A549 (cell line): ENCODE data around the gene TXNDC15. TPM values are rescaled to one million over a fixed set of nuclear protein-coding genes. Genes with fewer than 3 reads are reported as not detected.

Source experiments
- ATAC-seq, 2 experiments: fragments of 200-7000 bp in 1 of 2; fragments of >200 bp in 1 of 2; cut with Nextera tagmentation in 1 of 2; cut with Tn5 transposase in 1 of 2; 3 replicates each; pipeline versions ENCODE4 v1.8.0 to v1.9.1; 2018 to 2020; ENCODE audit warnings: mild to moderate bottlenecking in 1 of 2, moderate library complexity in 1 of 2
- CTCF ChIA-PET: fragments of 300-600 bp; sonication (Branson Sonifier 250); formaldehyde crosslinking; extraction: SDS; loops from one replicate; lab custom pipeline; 2021; ENCODE audit warnings: antibody characterized with exemption, inconsistent platforms; lab: Yijun Ruan, JAX
- POLR2A ChIA-PET: fragments of 350-600 bp; formaldehyde crosslinking; extraction: SDS; loops from one replicate; lab custom pipeline; 2021; ENCODE audit warnings: antibody characterized with exemption, inconsistent platforms; lab: Yijun Ruan, JAX
- DNase-seq, 2 experiments: peaks; one replicate each; pipeline versions ENCODE4 v3.0.0 to v3.0.0-alpha.2; 2011 to 2016; ENCODE audit warnings: low read depth in 1 of 2, low spot score in 1 of 2
- FAIRE-seq: peaks from 2 replicates; lab custom pipeline; 2011; peaks lifted over from hg19 to GRCh38; lab: Jason Lieb, UNC
- H3K27ac ChIP-seq, 2 experiments: fragments of >200 bp; sonication (Bioruptor Twin); formaldehyde crosslinking; 3 replicates each; pipeline ENCODE4 v1.5.1; 2016 to 2017
- H3K4me1 ChIP-seq: fragments of >200 bp; sonication (Bioruptor Twin); formaldehyde crosslinking; 3 replicates; pipeline ENCODE4 v1.6.1; 2016
- H3K4me2 ChIP-seq: fragments of >200 bp; sonication (Bioruptor Twin); formaldehyde crosslinking; 3 replicates; pipeline ENCODE4 v1.6.1; 2016
- H3K4me3 ChIP-seq: fragments of >200 bp; sonication (Bioruptor Twin); formaldehyde crosslinking; 3 replicates; pipeline ENCODE4 v1.5.1; 2016
- H3K9me3 ChIP-seq: fragments of >200 bp; sonication (Bioruptor Twin); formaldehyde crosslinking; 3 replicates; pipeline ENCODE4 v1.6.1; 2016
- CEBPB ChIP-seq, 2 experiments: fragments of >200 bp in 1 of 2; sonication (Bioruptor Twin) in 1 of 2; formaldehyde crosslinking in 1 of 2; IDR thresholded peaks; 2 replicates each; pipeline ENCODE4 v1.6.1; 2012 to 2016
- CTCF ChIP-seq: fragments of >200 bp; sonication (Bioruptor Twin); formaldehyde crosslinking; IDR thresholded peaks from 3 replicates; pipeline ENCODE4 v1.5.1; 2016
- PBX3 ChIP-seq: IDR thresholded peaks from 2 replicates; pipeline ENCODE4 v1.6.1; 2012
- RAD21 ChIP-seq, 2 experiments: fragments of >200 bp in 1 of 2; sonication (Bioruptor Twin) in 1 of 2; formaldehyde crosslinking in 1 of 2; IDR thresholded peaks in 1 of 2; conservative IDR thresholded peaks in 1 of 2; 2 replicates in 1 of 2; 3 replicates in 1 of 2; pipeline ENCODE4 v1.6.1; 2012 to 2018; ENCODE audit warnings: inconsistent platforms in 1 of 2
- REST ChIP-seq: fragments of 200-600 bp; sonication (generic); IDR thresholded peaks from 2 replicates; pipeline ENCODE4 v1.6.1; 2016; ENCODE audit warnings: antibody characterized with exemption, mild to moderate bottlenecking, moderate library complexity
- SMC3 ChIP-seq: fragments of >200 bp; sonication (Bioruptor Twin); formaldehyde crosslinking; IDR thresholded peaks from 3 replicates; pipeline ENCODE4 v1.6.1; 2018; ENCODE audit warnings: inconsistent platforms
- USF2 ChIP-seq: fragments of 450-650 bp; IDR thresholded peaks from 2 replicates; pipeline ENCODE4 v1.6.1; 2014; ENCODE audit warnings: antibody characterized with exemption
- ZSCAN20 ChIP-seq: fragments of 250-450 bp; sonication (Bioruptor Pico); IDR thresholded peaks from 2 replicates; pipeline ENCODE4 v1.8.0; 2022; ENCODE audit warnings: mild to moderate bottlenecking, moderate library complexity
- WGBS: methylation state at CpG from one replicate; pipeline ENCODE4 v1.1.6; 2017; ENCODE audit errors: missing lambda C conversion rate; 5-methylcytosine and 5-hydroxymethylcytosine counted together
- polyA plus RNA-seq, 4 experiments: library from polyadenylated mRNA; depleted of rRNA in 3 of 4; stranded (reverse); fragments of >200 nt; fragmentation: RNase III in 1 of 4; extraction: RNeasy Plus Mini Kit Qiagen cat#74134 plus additional on column Dnase treatment in 1 of 4; gene quantifications; 2 replicates in 3 of 4; 3 replicates in 1 of 4; pipeline ENCODE4 v1.2.3, GENCODE V29; 2011 to 2017

TXNDC15 gene
- polyA plus RNA-seq, 2 of the 4 experiments (the other 2 are of a cell fraction): 71.1 to 85.2 TPM

GRCh38 chr5:134851307-134851923 lies 22.8 kb upstream of the TXNDC15 start:
- no peak for FAIRE-seq
- peak in 1 of 2 experiments; percentile 57 for DNase-seq

More at GRCh38 chr5:134851307-134851923, 22.8 kb upstream of the TXNDC15 start:
- CTCF ChIA-PET: interaction anchor here (0.5 to 1.4 kb wide), 16 partner anchors 8 to 264 kb away, joined by 3 to 9 read pairs (median 4); partner anchors contain the start of genes CAMLG, DDX46 and PCBD2
- H3K4me1 ChIP-seq: peaks cover 41% of the 10 kb centered on the region
- TF ChIP-seq CEBPB (IDR thresholded peaks at IDR 0.05): peak; percentile 55 to 75
- TF ChIP-seq SMC3: peak; percentile 44
- TF ChIP-seq ZSCAN20 (CRISPR knock-in tag): no peak
- no peak for TF ChIP-seq PBX3
- peak; percentile 69 for TF ChIP-seq CTCF
- TF ChIP-seq REST: no peak
- peak; percentile 67 to 69 for TF ChIP-seq RAD21 (conservative IDR thresholded peaks at IDR 0.05 in 1 of 2, IDR thresholded peaks at IDR 0.05 in 1 of 2)
- no peak for TF ChIP-seq USF2
- TF ChIP-seq, all 56 proteins: peak for 4
- H3K4me3 ChIP-seq: no peak overlapping the region
- POLR2A ChIA-PET: interaction anchor here (0.6 kb wide), 1 partner anchor 49 kb away, joined by 4 read pairs; no protein-coding TSS in a partner anchor
- peak overlapping the region; percentile 8 to 68; a peak in 3 of 6 replicates for H3K27ac ChIP-seq
- no peaks in the 10 kb centered on the region for H3K9me3 ChIP-seq
- peak; percentile 63 to 73; a peak in 3 of 6 replicates for ATAC-seq
- 5% methylated on average over 1 of the region's 1 CpG for WGBS
- peak overlapping the region; percentile 73 for H3K4me2 ChIP-seq
